Measurements from ENCODE around the gene ATG4D. TPM values are rescaled to one million over a fixed set of nuclear protein-coding genes. Genes with fewer than 3 reads are reported as not detected.
A peak's percentile ranks its signal among the peaks of the same experiment; 100 is the strongest.

ATG4D gene
- total RNA-seq, 2 donors from 2014 or later, result 21.0 to 67.4 TPM

DNA sequence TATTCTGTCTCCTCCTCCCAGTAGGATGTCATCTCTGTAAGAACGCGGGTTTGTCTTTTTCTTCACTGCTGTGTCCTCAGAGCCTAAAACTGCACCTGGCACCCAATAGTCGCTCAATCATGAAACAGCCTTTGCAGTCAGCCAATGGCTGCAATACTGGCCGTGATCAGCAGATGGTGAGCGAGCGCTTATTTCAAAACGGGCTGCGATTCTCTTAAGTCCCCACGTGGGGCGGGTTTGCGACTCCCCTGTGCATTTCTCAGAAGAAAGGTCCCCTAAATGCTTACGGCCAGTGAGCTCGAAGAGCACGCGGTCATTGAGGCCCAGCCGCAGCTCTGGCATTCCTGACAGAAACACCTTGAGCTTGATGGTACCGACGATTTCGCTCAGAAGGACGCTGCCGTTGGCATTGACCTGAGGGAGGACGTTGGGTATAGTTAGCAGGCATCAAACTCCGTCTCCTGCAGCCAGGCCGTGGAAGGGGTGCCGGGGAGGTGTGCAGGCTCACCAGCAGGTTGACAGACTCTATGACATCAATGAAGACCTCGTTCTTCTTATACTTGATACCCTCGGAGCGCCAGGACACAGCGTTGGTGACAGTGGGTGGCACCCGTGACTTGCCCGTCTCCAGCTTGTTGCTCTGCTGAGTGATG lies 37.4 kb downstream of the ATG4D start:
- Mint-ChIP-seq H3K36me3 (no peaks in the 10 kb centered on the region), H3K9me3 (no peaks in the 10 kb centered on the region), H3K27ac (no peak overlapping the region)
- ATAC-seq, result peak; percentile 91 to 95
- DNase-seq (ENCODE audit: low spot score in 2 of 2), result peak; percentile 82 to 90

DNA sequence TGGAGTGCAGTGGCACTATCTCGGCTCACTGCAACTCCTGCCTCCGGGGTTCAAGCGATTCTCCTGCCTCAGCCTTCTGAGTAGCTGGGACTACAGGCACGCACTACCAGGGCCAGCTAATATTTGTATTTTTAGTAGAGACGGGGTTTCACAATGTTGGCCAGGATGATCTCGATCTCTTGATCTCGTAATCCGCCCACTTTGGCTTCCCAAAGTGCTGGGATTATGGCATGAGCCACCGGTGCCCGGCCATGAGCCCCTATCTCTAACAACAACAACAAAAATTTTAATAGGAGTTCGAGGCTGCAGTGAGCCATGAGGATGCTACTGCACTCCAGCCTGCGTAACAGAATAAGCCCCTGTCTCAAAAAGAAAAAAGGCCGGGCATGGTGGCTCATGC lies 38.4 kb downstream of the ATG4D start:
- H3K9me3 Mint-ChIP-seq, result no peaks in the 10 kb centered on the region
- ATAC-seq (no peak), DNase-seq (ENCODE audit: low spot score in 2 of 2) (no peak)
- H3K27ac Mint-ChIP-seq, result no peak overlapping the region
- H3K36me3 Mint-ChIP-seq, result no peaks in the 10 kb centered on the region

DNA sequence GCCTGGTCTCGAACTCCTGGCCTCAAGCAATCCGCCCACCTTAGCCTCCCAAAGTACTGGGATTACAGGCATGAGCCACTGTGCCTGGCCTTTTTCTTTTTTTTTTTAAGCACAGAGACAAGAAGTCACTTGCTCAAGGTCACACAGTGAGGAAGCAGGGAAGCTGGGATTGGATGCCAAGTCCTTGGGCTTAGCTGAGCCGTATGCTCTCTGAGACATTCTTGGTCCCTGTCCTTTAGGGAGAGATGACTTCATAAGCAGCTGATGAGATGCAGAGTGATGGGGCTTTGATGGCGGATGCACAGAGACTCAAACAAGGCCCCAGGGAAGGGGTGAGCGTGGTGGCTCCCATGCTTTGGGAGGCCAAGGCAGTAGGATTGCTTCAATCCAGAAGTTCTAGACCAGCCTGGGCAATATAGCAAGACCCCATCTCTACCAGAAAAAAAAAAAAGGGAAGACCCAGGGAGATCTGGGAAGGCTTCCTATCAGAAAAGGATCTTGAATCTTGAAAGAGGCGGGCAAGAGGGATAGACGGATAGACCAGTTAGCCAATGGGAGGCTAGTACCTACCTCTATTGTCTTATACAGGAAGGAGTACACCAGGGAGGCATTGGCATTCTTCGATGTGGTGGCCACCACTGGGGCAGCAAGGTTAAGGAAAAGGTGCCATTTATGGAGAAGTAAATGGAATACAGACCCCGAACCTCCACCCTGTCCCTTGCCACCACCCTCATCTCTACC lies 39.5 kb downstream of the ATG4D start:
- no peak for ATAC-seq
- Mint-ChIP-seq H3K36me3 (peaks cover 0 to 7% of the 10 kb centered on the region in 2 donors), H3K27ac (no peak overlapping the region)

DNA sequence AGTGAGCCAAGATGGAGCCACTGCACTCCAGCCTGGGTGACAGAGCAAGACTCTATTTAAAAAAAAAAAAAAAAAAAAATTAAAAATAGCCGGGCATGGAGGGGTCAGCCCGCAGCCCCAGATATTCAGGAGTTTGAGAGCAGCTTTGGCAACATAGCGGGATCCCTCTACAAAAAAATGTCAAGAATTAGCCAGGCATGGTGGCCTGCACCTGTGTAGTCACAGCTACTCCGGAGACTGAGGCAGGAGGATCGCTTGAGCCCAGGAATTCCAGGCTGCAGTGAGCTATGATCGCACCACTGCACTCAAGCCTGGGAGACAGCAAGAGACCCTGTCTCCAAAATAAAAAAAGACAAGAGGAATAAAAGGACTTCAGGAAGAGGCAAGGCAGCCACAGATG lies 42.7 kb downstream of the ATG4D start:
- no peak overlapping the region for H3K27ac Mint-ChIP-seq

More for the DNA sequence above, 39.5 kb downstream of the ATG4D start:
- no peak for DNase-seq (ENCODE audit: low spot score in 2 of 2)
- H3K9me3 Mint-ChIP-seq, result peaks cover 7% of the 10 kb centered on the region in 2 donors

DNA sequence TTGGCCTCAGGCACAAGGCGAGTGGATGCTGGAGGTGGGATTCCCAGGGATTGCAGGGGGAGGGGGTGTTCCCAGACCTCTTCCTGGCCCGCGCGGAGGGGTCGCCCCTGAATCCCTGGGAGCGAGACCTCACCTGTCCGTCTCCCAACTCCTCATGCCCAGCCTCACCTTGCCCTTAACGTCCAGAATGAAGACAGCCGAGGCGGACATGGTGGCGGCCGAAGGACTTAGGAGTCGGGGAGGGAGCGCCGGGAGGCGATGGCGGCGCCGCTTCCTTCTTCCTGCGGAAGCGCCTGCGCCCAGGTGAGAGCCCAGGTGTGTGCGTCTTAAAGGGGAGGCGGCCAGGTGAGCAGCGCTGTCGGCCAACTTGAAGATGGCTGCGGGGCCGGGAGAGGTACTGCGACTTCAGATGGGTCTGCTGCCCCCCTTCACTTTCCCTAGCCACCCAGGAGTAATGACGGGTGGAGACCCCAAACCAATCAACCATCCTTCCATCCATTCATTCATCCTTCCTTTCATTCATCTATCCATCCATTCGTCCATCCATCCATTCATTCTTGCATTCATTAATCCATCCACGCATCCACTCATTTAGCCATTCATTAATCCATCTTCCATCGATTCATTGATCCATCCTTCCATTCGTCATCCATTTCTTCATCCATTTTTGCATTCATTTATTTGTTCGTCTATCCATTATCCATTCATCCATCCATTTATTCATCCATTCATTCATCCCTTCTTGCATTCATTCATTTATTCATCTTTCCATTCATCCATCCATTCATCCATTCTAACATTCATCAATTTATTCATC lies 43.5 kb downstream of the ATG4D start, which contains the start of gene AP1M2:
Gene AP1M2 (minus strand): TSS at position 291 of the 817 bp plus-strand sequence. CDS start 81 bp downstream, at position 210.
- peaks cover 0 to 7% of the 10 kb centered on the region in 2 donors for H3K36me3 Mint-ChIP-seq

More for the DNA sequence above, 42.7 kb downstream of the ATG4D start:
- Mint-ChIP-seq H3K9me3 (peaks cover 7% of the 10 kb centered on the region in 2 donors), H3K36me3 (peaks cover 0 to 7% of the 10 kb centered on the region in 2 donors)
- no peak for ATAC-seq
- DNase-seq (ENCODE audit: low spot score in 2 of 2), result no peak

DNA sequence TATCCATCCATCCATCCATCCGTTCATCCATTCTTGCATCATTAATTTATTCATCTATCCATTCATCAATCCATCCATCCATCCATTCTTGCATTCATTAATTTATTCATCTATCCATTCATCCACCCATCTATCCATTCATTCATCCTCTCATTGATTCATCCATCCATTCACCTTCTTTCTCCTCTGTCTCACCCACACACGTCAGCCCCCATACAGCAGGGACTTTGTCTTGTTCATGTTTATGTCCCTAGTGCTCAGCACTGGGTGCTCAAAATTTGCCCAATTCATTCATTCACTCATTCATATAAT lies 44.1 kb downstream of the ATG4D start:
- no peak for DNase-seq (ENCODE audit: low spot score in 2 of 2)
- H3K27ac Mint-ChIP-seq, result no peak overlapping the region
- H3K36me3 Mint-ChIP-seq, result peaks cover 0 to 7% of the 10 kb centered on the region in 2 donors
- H3K9me3 Mint-ChIP-seq, result peaks cover 7% of the 10 kb centered on the region in 2 donors
- no peak for ATAC-seq

More for the DNA sequence above, 43.5 kb downstream of the ATG4D start, which contains the start of gene AP1M2:
- H3K27ac Mint-ChIP-seq, result no peak within 1 kb of the TSS
- H3K9me3 Mint-ChIP-seq, result peaks cover 7% of the 10 kb centered on the region in 2 donors
- no peak for DNase-seq (ENCODE audit: low spot score in 2 of 2)
- ATAC-seq, result no peak

DNA sequence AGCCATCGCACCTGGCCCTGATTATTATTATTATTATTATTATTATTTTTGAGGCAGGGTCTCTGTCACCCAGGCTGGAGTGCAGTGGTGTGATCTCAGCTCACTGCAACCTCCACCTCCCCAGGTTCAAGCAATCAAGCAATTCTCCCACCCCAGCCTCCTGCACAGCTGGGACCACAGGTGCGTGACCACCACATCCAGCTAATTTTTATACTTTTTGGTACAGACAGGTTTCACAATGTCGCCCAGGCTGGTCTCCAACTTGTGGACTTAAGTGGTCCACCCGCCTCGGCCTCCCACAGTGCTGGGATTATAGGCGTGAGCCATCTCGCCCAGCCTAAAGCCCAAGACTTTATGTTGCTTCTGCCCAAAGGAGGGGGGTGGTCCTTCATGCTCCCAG lies 49.4 kb downstream of the ATG4D start:
- H3K36me3 Mint-ChIP-seq, result no peaks in the 10 kb centered on the region
- no peak for ATAC-seq
- no peak for DNase-seq (ENCODE audit: low spot score in 2 of 2)
- H3K9me3 Mint-ChIP-seq, result no peaks in the 10 kb centered on the region
- H3K27ac Mint-ChIP-seq, result no peak overlapping the region

DNA sequence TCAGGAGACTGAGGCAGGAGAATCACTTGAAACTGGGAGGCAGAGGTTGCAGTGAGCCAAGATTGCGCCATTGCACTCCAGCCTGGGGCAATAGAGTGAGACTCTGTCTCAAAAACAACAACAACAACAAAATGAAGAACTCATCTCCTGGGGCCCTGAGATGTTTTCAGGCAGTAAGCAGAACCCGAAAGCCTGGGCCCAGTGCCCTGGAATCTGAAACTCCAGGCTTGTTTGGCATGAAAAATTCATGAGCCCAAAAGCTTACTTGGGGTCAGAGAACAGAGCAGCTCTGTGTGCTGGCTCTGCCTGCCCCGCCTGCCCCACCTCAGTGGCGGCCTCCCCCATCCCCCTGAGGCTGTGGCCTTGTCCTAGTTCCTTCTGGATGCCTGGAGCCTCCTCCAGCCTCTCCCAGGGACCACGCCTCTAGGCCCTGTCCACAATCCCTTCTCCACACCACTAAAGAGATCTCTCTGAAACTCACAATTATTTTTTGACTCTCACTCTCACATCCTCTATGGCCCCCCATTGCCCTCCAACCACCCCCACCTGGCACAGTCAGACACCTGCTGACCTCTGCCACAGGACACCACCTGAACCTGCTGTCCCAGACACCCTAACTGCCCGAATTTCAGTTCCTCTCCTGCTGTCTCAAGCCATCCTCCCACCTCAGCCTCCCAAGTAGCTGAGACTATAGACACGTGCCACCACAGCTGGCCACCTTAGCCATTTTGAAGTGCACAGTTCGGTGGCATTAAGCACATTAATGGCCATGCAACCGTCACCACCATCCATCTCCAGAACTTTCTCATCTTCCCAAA lies 50.3 kb downstream of the ATG4D start:
- DNase-seq (ENCODE audit: low spot score in 2 of 2) (no peak), ATAC-seq (no peak)
- H3K27ac Mint-ChIP-seq, result peak overlapping the region in 1 of 2 donors; percentile 40
- H3K9me3 Mint-ChIP-seq, result no peaks in the 10 kb centered on the region
- no peaks in the 10 kb centered on the region for H3K36me3 Mint-ChIP-seq

DNA sequence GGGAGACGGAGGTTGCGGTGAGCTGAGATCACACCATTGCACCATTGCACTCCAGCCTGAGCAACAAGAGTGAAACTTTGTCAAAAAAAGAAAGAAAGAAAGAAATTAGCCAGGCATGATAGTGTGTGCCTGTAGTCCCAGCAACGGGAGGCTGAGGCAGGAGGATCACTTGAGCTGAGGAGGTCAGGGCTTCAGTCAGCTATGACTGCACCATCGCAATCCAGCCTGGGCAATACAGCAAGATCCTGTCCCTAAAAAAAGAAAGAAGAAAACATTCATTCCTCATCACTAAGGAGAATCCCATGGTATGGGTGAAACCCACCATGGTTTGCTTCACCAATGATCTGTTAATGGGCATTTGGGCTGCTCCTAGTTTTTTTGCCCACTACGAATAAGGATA lies 56.4 kb downstream of the ATG4D start:
- H3K36me3 Mint-ChIP-seq, result peaks cover 21% of the 10 kb centered on the region in 2 donors
- DNase-seq (ENCODE audit: low spot score in 2 of 2) (no peak), ATAC-seq (no peak)
- H3K9me3 Mint-ChIP-seq, result no peaks in the 10 kb centered on the region
- H3K27ac Mint-ChIP-seq, result no peak overlapping the region

DNA sequence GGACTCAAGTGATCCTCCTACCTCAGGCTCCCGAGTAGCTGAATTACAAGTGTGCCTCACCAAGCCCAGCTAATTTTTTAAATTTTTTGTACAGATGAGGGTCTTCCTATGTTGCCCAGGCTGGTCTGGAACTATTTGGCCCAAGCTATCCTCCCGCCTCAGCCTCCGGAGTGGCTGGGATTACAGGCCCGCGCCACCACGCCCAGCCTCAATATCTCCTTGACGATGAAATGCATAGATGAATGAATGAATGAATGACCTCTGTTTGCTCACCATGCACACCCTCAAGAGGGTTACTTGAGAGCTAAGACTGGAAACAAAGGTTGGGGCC lies 58.3 kb downstream of the ATG4D start:
- ATAC-seq, result no peak

DNA sequence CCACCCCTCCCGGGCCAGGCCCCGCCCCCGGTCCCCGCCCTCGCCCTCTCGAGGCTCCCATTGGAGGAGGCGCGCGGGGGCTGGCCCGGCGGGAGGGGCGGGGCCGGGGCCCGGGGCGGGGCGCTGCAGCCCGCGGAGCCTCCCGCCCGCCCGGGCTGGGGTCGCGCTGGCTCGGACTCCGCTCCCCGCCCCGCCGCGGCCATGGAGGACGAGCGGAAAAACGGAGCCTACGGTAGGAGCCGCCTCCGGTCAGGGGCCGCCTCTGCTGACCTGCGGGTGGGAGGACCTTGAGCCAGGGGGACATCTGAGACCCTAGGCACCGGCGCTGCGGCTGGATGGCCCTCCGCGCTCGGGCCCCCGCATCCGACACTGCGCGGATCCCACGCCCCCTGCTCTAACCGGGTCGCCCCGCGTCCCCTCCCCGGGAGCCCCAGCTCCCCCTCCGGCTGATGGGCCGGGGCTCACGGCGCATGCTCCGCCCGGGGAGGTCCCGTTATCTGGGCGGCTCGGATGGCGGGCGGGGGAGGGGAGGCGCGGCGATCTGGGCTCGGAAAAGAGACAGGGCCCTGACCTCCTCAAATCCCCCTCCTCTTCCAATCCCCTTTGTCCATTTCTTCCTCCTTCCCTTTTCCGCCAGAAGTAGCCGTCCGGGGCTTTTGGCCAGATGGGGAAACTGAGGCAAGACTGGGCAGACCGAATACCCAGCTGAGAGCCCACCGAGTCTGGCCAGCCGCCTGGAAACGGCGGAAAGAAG lies 58.8 kb downstream of the ATG4D start:
- Mint-ChIP-seq H3K27ac (peak overlapping the region; percentile 99 to 100), H3K36me3 (peaks cover 21% of the 10 kb centered on the region in 2 donors), H3K9me3 (no peaks in the 10 kb centered on the region)
- ATAC-seq (peak; percentile 80 to 89), DNase-seq (ENCODE audit: low spot score in 2 of 2) (peak; percentile 82 to 89)

More for the DNA sequence above, 58.3 kb downstream of the ATG4D start:
- DNase-seq (ENCODE audit: low spot score in 2 of 2), result no peak
- Mint-ChIP-seq H3K9me3 (no peaks in the 10 kb centered on the region), H3K27ac (peak overlapping the region; percentile 81 to 99), H3K36me3 (peaks cover 21% of the 10 kb centered on the region in 2 donors)

Other genes starting within 250 kb of the ATG4D start
- gene ZGLP1, start 234.1 kb upstream of the ATG4D start, total RNA-seq, result 1 to 10 TPM; 2.2 to 3.7 TPM
- gene FDX2, start 227.9 kb upstream of the ATG4D start, total RNA-seq, result 10 to 100 TPM in 1 of 2 donors, 1 to 10 TPM in 1; 8.1 to 16.7 TPM
- 100 to 1,000 TPM in 1 of 2 donors, 10 to 100 TPM in 1; 52.5 to 101 TPM for gene RAVER1, start 210.4 kb upstream of the ATG4D start, total RNA-seq
- 100 to 1,000 TPM; 143 to 145 TPM for gene ICAM3, start 204.3 kb upstream of the ATG4D start, total RNA-seq
- gene TYK2, start 163.3 kb upstream of the ATG4D start, total RNA-seq, result 100 to 1,000 TPM; 164 to 232 TPM
- 100 to 1,000 TPM; 140 to 188 TPM for gene CDC37, start 140.4 kb upstream of the ATG4D start, total RNA-seq
- gene PDE4A, start 123.4 kb upstream of the ATG4D start, total RNA-seq, result 1 to 10 TPM; 2.7 to 5.0 TPM
- gene KEAP1, start 40.5 kb upstream of the ATG4D start, total RNA-seq, result 10 to 100 TPM; 68.2 to 68.4 TPM
- gene S1PR5, start 26.5 kb upstream of the ATG4D start, total RNA-seq, result under 1 TPM; 0.23 to 0.27 TPM
- gene KRI1, start 22.1 kb downstream of the ATG4D start, total RNA-seq, result 10 to 100 TPM; 55.6 to 62.7 TPM
- gene CDKN2D, start 25.1 kb downstream of the ATG4D start, total RNA-seq, result 100 to 1,000 TPM in 1 of 2 donors, 10 to 100 TPM in 1; 43.4 to 248 TPM
- gene AP1M2, start 43.4 kb downstream of the ATG4D start, total RNA-seq, result not detected
- gene SLC44A2, start 81.6 kb downstream of the ATG4D start, total RNA-seq, result 10 to 100 TPM; 81.3 to 92.0 TPM
- 100 to 1,000 TPM; 372 to 377 TPM for gene ILF3, start 110.4 kb downstream of the ATG4D start, total RNA-seq
- gene QTRT1, start 157.5 kb downstream of the ATG4D start, total RNA-seq, result 10 to 100 TPM; 47.4 to 48.4 TPM
- gene DNM2, start 174.2 kb downstream of the ATG4D start, total RNA-seq, result 100 to 1,000 TPM; 191 to 219 TPM

Data from activated naive CD4-positive, alpha-beta T cell treated with anti-CD3 and anti-CD28 coated beads, Interleukin-2, amount 50 U/mL, for 72 hours (primary cell).